H9 (cell line): ENCODE results near the gene POLR3F. TPM values are rescaled to one million over a fixed set of nuclear protein-coding genes. Genes with fewer than 3 reads are reported as not detected.

ENCODE experiments used
- DNase-seq: peaks from one replicate; pipeline ENCODE4 v3.0.0-alpha.2; 2017
- H2AFZ ChIP-seq: one replicate; pipeline ENCODE4 v1.6.1; 2013; ENCODE audit warnings: mild to moderate bottlenecking, low read length, control low read depth, moderate library complexity
- H2AK5ac ChIP-seq: 2 replicates; pipeline ENCODE4 v1.6.1; 2013; ENCODE audit warnings: low read length, control low read depth, mixed read lengths; ENCODE audit not compliant: insufficient read length
- H2BK120ac ChIP-seq: one replicate; pipeline ENCODE4 v1.6.1; 2013; ENCODE audit warnings: low read depth, mild to moderate bottlenecking, low read length, control low read depth, inconsistent platforms; ENCODE audit not compliant: poor library complexity, severe bottlenecking
- H2BK12ac ChIP-seq: 2 replicates; pipeline ENCODE4 v1.6.1; 2013; ENCODE audit warnings: low read length, control low read depth, mixed read lengths, low read depth; ENCODE audit not compliant: insufficient read length
- H2BK15ac ChIP-seq: 2 replicates; pipeline ENCODE4 v1.6.1; 2013; ENCODE audit warnings: low read depth, low read length, control low read depth
- H2BK20ac ChIP-seq: one replicate; pipeline ENCODE4 v1.6.1; 2013; ENCODE audit warnings: low read depth, mild to moderate bottlenecking, low read length, control low read depth, inconsistent platforms; ENCODE audit not compliant: poor library complexity, severe bottlenecking
- H2BK5ac ChIP-seq: 2 replicates; pipeline ENCODE4 v1.6.1; 2013; ENCODE audit warnings: low read length, control low read depth, mixed read lengths; ENCODE audit not compliant: insufficient read length
- H3K14ac ChIP-seq: 2 replicates; pipeline ENCODE4 v1.6.1; 2013; ENCODE audit warnings: low read length, control low read depth; ENCODE audit not compliant: insufficient read depth
- H3K18ac ChIP-seq: 2 replicates; pipeline ENCODE4 v1.6.1; 2013; ENCODE audit warnings: low read depth, mild to moderate bottlenecking, mixed read lengths, low read length, control low read depth; ENCODE audit not compliant: insufficient read length
- H3K23ac ChIP-seq: 2 replicates; pipeline ENCODE4 v1.6.1; 2013; ENCODE audit warnings: low read length, control low read depth, mixed read lengths, low read depth; ENCODE audit not compliant: insufficient read length
- H3K23me2 ChIP-seq: 2 replicates; pipeline ENCODE4 v1.6.1; 2013; ENCODE audit warnings: low read depth, mild to moderate bottlenecking, mixed read lengths, low read length, control low read depth; ENCODE audit not compliant: insufficient read length, poor library complexity, severe bottlenecking
- H3K27ac ChIP-seq: 2 replicates; pipeline ENCODE4 v1.5.1; 2013; ENCODE audit warnings: low read length, control low read depth, mixed read lengths, low read depth; ENCODE audit not compliant: insufficient read length
- H3K27me3 ChIP-seq: 2 replicates; pipeline ENCODE4 v1.6.1; 2013; ENCODE audit warnings: low read length, control low read depth, inconsistent platforms; ENCODE audit not compliant: insufficient read depth
- H3K4ac ChIP-seq: 2 replicates; pipeline ENCODE4 v1.6.1; 2013; ENCODE audit warnings: low read depth, mild to moderate bottlenecking, control low read depth, inconsistent platforms, low read length, moderate library complexity
- H3K4me1 ChIP-seq: 2 replicates; pipeline ENCODE4 v1.6.1; 2013; ENCODE audit warnings: low read length, control low read depth, inconsistent platforms; ENCODE audit not compliant: insufficient read depth
- H3K4me2 ChIP-seq: 2 replicates; pipeline ENCODE4 v1.6.1; 2013; ENCODE audit warnings: low read length, control low read depth, mixed read lengths; ENCODE audit not compliant: insufficient read length, insufficient read depth
- H3K56ac ChIP-seq: 2 replicates; pipeline ENCODE4 v1.6.1; 2013; ENCODE audit warnings: low read depth, mild to moderate bottlenecking, mixed read lengths, low read length, control low read depth; ENCODE audit not compliant: insufficient read length
- H3K79me1 ChIP-seq: 2 replicates; pipeline ENCODE4 v1.6.1; 2013; ENCODE audit warnings: low read depth, mild to moderate bottlenecking, moderate library complexity, low read length, control low read depth, inconsistent platforms; ENCODE audit not compliant: insufficient read depth, poor library complexity, severe bottlenecking
- H3K79me2 ChIP-seq: 2 replicates; pipeline ENCODE4 v1.6.1; 2013; ENCODE audit warnings: low read length, control low read depth, inconsistent platforms; ENCODE audit not compliant: insufficient read depth
- H3K9ac ChIP-seq: 2 replicates; pipeline ENCODE4 v1.6.1; 2013; ENCODE audit warnings: low read length, control low read depth, mixed read lengths; ENCODE audit not compliant: insufficient read length; ENCODE audit errors: extremely low read depth
- H3K9me3 ChIP-seq: one replicate; pipeline ENCODE4 v1.6.1; 2013; ENCODE audit warnings: low read depth, low read length, inconsistent platforms; ENCODE audit not compliant: control insufficient read depth
- H3T11ph ChIP-seq: one replicate; pipeline ENCODE4 v1.6.1; 2013; ENCODE audit warnings: mild to moderate bottlenecking, low read length, control low read depth, inconsistent platforms
- H4K20me1 ChIP-seq: one replicate; pipeline ENCODE4 v1.6.1; 2013; ENCODE audit not compliant: control insufficient read depth, insufficient read length, insufficient read depth
- H4K5ac ChIP-seq: 2 replicates; pipeline ENCODE4 v1.6.1; 2013; ENCODE audit warnings: low read depth, mild to moderate bottlenecking, mixed read lengths, low read length, control low read depth; ENCODE audit not compliant: insufficient read length
- H4K8ac ChIP-seq: replicated peaks from 2 replicates; pipeline ENCODE4 v1.6.1; 2013; ENCODE audit warnings: low read length, control low read depth, mixed read lengths, low read depth; ENCODE audit not compliant: insufficient read length
- H4K91ac ChIP-seq: 2 replicates; pipeline ENCODE4 v1.6.1; 2013; ENCODE audit warnings: low read depth, mild to moderate bottlenecking, moderate library complexity, mixed read lengths, low read length, control low read depth; ENCODE audit not compliant: insufficient read length
- H3K27ac Mint-ChIP-seq, 3 experiments: 2 replicates in 2 of 3; 3 replicates in 1 of 3; pipeline ENCODE4 v1.8.0; 2020 to 2021; ENCODE audit warnings: mixed read lengths in 3 of 3, mild to moderate bottlenecking in 1 of 3, moderate library complexity in 1 of 3
- H3K27me3 Mint-ChIP-seq: 2 replicates; pipeline ENCODE4 v1.8.0; 2021; ENCODE audit warnings: low read depth, mild to moderate bottlenecking, moderate library complexity, mixed read lengths
- H3K36me3 Mint-ChIP-seq, 3 experiments: 2 replicates in 2 of 3; 3 replicates in 1 of 3; pipeline ENCODE4 v1.8.0; 2020 to 2021; ENCODE audit warnings: low read depth in 3 of 3, mixed read lengths in 3 of 3; ENCODE audit not compliant: insufficient read depth in 1 of 3
- H3K4me1 Mint-ChIP-seq, 2 experiments: 2 replicates each; pipeline ENCODE4 v1.8.0; 2020; ENCODE audit warnings: mixed read lengths in 2 of 2
- H3K4me3 Mint-ChIP-seq, 2 experiments: 2 replicates in 1 of 2; 3 replicates in 1 of 2; pipeline ENCODE4 v1.8.0; 2020 to 2021; ENCODE audit warnings: mild to moderate bottlenecking in 2 of 2, mixed read lengths in 2 of 2, moderate library complexity in 1 of 2
- H3K9me3 Mint-ChIP-seq, 2 experiments: 2 replicates in 1 of 2; 3 replicates in 1 of 2; pipeline ENCODE4 v1.8.0; 2020; ENCODE audit warnings: mild to moderate bottlenecking in 2 of 2, mixed read lengths in 2 of 2, moderate library complexity in 1 of 2
- WGBS: extraction: QIAGEN DNeasy Blood & Tissue Kit; methylation state at CpG from one replicate; pipeline ENCODE4 v1.1.7; 2013; ENCODE audit warnings: missing lambda C conversion rate, low lambda C conversion rate, mixed read lengths; ENCODE audit not compliant: insufficient read length; ENCODE audit errors: extremely low coverage; 5-methylcytosine and 5-hydroxymethylcytosine counted together
- total RNA-seq: library from RNA; stranded (reverse); gene quantifications from 2 replicates; pipeline ENCODE4 v1.2.1, GENCODE V29; 2021
- TF ChIP-seq, protein P1 (sequence below): fragments of 200-600 bp; sonication (generic); conservative IDR thresholded peaks from 3 replicates; pipeline ENCODE4 v1.8.0; 2021; ENCODE audit warnings: antibody characterized with exemption, mild to moderate bottlenecking

POLR3F gene
- total RNA-seq, 1 experiment from 2014 or later, result 16.1 TPM

DNA sequence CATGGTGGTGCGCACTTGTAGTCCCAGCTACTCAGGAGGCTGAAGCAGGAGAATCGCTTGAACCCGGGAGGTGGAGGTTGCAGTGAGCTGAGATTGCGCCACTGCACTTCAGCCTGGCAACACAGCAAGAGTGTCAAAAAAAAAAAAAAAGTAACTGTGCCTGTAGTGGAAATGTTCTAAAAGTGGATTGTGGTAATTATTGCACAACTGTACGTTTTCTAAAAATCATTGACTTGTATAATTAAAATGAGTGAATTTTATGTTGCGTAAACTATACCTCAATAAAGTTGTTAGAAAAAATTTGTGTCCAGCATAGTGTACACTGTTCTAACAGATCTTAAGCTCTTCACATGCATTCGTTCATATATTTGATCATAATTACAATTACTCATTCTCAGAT, 46.0 kb downstream of the POLR3F start:
- Histone ChIP-seq H3K4me1 (no peaks in the 10 kb centered on the region), H3K18ac (no peak overlapping the region), H2BK15ac (no peak overlapping the region), H3K9me3 (no peaks in the 10 kb centered on the region), H3K4me2 (no peak overlapping the region), H4K8ac (no peak overlapping the region), H3T11ph (no peak overlapping the region), H2BK5ac (no peak overlapping the region), H2BK12ac (no peak overlapping the region), H3K23ac (no peak overlapping the region), H3K27me3 (no peaks in the 10 kb centered on the region), H3K79me2 (peaks cover 3% of the 10 kb centered on the region; the same call in 1 of the 2 replicates), H3K56ac (no peak overlapping the region), H2AFZ (no peak overlapping the region), H2BK120ac (no peak overlapping the region), H4K91ac (no peak overlapping the region), H3K9ac (no peak overlapping the region), H3K14ac (no peak overlapping the region), H3K4ac (no peak overlapping the region), H4K20me1 (no peaks in the 10 kb centered on the region), H3K79me1 (no peaks in the 10 kb centered on the region), H2BK20ac (no peak overlapping the region), H3K27ac (no peak overlapping the region), H4K5ac (no peak overlapping the region), H3K23me2 (peaks cover 3% of the 10 kb centered on the region), H2AK5ac (no peak overlapping the region)
- no peak for DNase-seq
- Mint-ChIP-seq H3K4me3 (no peak overlapping the region), H3K9me3 (no peaks in the 10 kb centered on the region), H3K4me1 (peaks cover 7 to 8% of the 10 kb centered on the region in 2 experiments; a peak in 3 of 4 replicates), H3K27ac (no peak overlapping the region), H3K36me3 (peaks cover 18 to 50% (median 48%) of the 10 kb centered on the region in 3 experiments; a peak in 5 of 7 replicates), H3K27me3 (no peaks in the 10 kb centered on the region)
- WGBS, result no CpG with 5 or more reads among the region's 7 CpGs
- TF ChIP-seq, protein P1, sequence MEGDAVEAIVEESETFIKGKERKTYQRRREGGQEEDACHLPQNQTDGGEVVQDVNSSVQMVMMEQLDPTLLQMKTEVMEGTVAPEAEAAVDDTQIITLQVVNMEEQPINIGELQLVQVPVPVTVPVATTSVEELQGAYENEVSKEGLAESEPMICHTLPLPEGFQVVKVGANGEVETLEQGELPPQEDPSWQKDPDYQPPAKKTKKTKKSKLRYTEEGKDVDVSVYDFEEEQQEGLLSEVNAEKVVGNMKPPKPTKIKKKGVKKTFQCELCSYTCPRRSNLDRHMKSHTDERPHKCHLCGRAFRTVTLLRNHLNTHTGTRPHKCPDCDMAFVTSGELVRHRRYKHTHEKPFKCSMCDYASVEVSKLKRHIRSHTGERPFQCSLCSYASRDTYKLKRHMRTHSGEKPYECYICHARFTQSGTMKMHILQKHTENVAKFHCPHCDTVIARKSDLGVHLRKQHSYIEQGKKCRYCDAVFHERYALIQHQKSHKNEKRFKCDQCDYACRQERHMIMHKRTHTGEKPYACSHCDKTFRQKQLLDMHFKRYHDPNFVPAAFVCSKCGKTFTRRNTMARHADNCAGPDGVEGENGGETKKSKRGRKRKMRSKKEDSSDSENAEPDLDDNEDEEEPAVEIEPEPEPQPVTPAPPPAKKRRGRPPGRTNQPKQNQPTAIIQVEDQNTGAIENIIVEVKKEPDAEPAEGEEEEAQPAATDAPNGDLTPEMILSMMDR, result no peak
